Activated naive CD4-positive, alpha-beta T cell treated with anti-CD3 and anti-CD28 coated beads for 36 hours (primary cell): Measurements from ENCODE around the gene AHRR. TPM values are rescaled to one million over a fixed set of nuclear protein-coding genes. Genes with fewer than 3 reads are reported as not detected.
"Not testable (repeated sequence)": the region's sequence is repeated elsewhere in the genome, so short reads cannot be mapped to it uniquely, and the experiment has no call there.

Experiments
- CTCF ChIA-PET: fragments of 350-600 bp; sonication (Branson Sonifier 250); formaldehyde crosslinking; loops from one replicate; lab custom pipeline; 2021; ENCODE audit warnings: antibody characterized with exemption; lab: Charles Lee
- DNase-seq: peaks from one replicate; pipeline ENCODE4 v3.0.0-alpha.2; 2020
- H3K27ac Mint-ChIP-seq: one replicate; pipeline ENCODE4 v1.8.0; 2021; ENCODE audit warnings: mild to moderate bottlenecking, mixed read lengths
- H3K27me3 Mint-ChIP-seq: one replicate; pipeline ENCODE4 v1.8.0; 2021; ENCODE audit warnings: low read depth, mixed read lengths
- H3K36me3 Mint-ChIP-seq: one replicate; pipeline ENCODE4 v1.8.0; 2021; ENCODE audit warnings: low read depth, mixed read lengths
- H3K4me1 Mint-ChIP-seq: one replicate; pipeline ENCODE4 v1.8.0; 2021; ENCODE audit warnings: low read depth, mixed read lengths
- H3K4me3 Mint-ChIP-seq: one replicate; pipeline ENCODE4 v1.8.0; 2021; ENCODE audit warnings: mild to moderate bottlenecking, moderate library complexity, mixed read lengths
- H3K9me3 Mint-ChIP-seq: one replicate; pipeline ENCODE4 v1.8.0; 2021; ENCODE audit warnings: mixed read lengths
- intact Hi-C: fragments of 100-400 bp; cut with micrococcal nuclease; formaldehyde crosslinking; loops from one replicate; pipeline ENCODE4 v1.15.1; 2023
- total RNA-seq, 2 experiments: library from RNA; stranded (reverse); gene quantifications; one replicate each; pipeline ENCODE4 v1.2.3, GENCODE V29; 2021

AHRR gene
- total RNA-seq, 2 experiments from 2014 or later, result 4.1 to 5.5 TPM

DNA sequence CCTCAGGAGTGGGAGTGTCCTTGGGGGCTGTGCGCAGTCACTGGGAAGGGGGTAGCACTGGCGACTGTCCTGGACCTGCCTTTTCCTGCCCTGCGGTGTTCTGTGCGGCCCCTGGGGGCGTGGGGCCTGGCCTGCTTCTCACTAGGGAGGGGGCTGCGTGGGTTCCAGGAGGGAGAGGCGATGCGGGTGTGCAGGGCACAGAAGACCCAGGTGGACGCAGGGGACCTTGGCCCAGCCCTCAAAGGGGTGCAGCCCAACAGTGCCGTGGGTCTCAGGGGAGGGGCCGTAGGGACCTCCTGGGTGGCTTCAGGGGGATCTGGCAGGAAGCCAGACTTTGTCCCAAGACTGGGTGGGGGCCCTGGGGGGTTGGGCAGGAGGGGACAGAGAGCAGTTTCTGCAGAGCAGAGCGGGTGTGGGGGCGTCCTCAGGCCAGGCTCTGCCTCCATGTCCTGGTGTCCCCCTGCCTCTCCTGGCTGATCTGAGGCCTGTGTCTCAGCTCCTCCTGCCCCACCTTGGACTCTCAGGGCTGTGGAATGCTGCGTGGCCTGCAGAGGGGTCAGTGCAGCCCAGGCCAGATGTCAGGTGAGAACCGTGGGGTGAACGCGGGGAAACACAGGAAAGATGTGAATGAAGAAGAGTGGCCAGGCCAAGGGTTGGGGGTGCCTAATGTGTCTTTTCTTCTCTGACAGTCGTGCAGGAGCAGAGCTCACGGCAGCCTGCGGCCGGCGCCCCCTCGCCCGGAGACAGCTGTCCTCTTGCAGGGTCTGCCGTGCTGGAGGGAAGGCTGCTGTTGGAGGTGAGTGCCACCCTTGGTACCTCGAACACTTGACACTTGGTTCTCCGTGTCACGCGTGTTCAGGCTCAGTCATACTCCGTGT lies 54.6 kb downstream of the AHRR start:
- H3K27me3 Mint-ChIP-seq, result peaks cover 5% of the 10 kb centered on the region
- H3K36me3 Mint-ChIP-seq, result no peaks in the 10 kb centered on the region
- peaks cover 48% of the 10 kb centered on the region for H3K4me1 Mint-ChIP-seq
- CTCF ChIA-PET, result no interaction called here
- peak overlapping the region; percentile 3 for H3K27ac Mint-ChIP-seq
- no peak overlapping the region for H3K4me3 Mint-ChIP-seq
- peak; percentile 3 for DNase-seq
- intact Hi-C loops, result no loop called here
- no peaks in the 10 kb centered on the region for H3K9me3 Mint-ChIP-seq

DNA sequence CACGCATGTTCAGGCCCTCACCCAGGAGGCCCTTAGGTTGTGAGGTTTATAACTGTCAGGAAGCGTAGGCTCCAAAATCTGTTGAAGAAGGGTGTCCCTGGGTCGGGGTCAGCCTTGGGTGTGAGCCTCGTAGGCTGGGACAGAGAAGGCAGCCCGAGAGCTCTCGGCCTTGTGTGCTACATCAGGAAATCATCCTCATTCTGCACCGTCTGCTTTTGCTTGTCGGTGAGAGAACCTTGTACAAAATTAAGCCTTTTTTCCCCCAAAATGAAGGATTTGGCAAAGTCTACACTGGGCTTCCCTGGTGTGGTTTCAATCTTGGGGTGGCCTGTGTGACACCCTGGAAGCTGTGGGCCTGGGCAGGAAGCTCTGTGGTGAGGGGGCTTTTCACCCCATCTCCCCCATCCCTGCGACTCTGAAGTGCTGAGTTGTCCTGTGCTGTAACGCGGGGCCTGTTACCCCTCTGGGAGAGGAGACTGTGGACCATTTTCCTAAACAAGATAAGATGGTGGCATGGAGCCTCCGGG lies 55.3 kb downstream of the AHRR start:
- CTCF ChIA-PET, result no interaction called here
- H3K4me1 Mint-ChIP-seq, result peaks cover 46% of the 10 kb centered on the region
- DNase-seq, result peak; percentile 2
- intact Hi-C loops, result no loop called here
- H3K9me3 Mint-ChIP-seq, result peaks cover 2% of the 10 kb centered on the region
- peaks cover 3% of the 10 kb centered on the region for H3K36me3 Mint-ChIP-seq
- H3K4me3 Mint-ChIP-seq, result no peak overlapping the region
- peaks cover 4% of the 10 kb centered on the region for H3K27me3 Mint-ChIP-seq
- no peak overlapping the region for H3K27ac Mint-ChIP-seq

DNA sequence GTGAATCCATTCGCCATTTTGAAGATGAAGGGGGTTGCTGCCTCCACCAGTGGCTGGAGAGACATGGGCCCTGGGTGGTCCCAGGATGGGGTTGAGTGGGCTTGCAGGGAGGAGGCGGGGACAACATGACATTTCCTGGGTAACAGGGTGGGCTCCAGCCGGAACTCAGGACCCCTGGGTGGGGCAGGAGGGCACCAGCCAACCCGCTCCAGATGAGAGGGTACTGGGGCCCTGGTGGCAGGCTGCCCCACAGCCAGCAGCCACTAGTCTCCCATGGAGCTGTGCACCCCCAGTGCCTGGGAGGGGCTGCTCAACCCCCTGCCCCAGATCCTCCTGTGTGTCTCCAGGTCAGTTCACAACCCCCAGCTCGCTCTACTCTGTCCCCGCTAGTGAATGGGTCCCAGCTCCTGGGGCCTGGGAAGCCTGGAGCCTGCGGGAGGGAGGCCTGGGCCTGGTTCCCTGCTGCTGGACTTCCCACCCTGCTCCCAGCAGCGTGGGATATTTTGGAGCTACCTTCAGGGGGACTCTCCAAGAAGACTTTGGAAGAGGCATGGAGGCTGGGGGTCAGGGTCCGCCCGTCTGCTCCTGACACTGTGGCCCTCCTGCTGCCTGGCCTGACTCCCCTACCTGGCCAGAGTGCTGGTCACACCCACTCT lies 55.9 kb downstream of the AHRR start:
- CTCF ChIA-PET, result no interaction called here
- Mint-ChIP-seq H3K36me3 (peaks cover 6% of the 10 kb centered on the region), H3K4me3 (no peak overlapping the region), H3K4me1 (peaks cover 47% of the 10 kb centered on the region), H3K27ac (no peak overlapping the region), H3K9me3 (peaks cover 7% of the 10 kb centered on the region), H3K27me3 (peaks cover 7% of the 10 kb centered on the region)
- no peak for DNase-seq
- intact Hi-C loops, result no loop called here

DNA sequence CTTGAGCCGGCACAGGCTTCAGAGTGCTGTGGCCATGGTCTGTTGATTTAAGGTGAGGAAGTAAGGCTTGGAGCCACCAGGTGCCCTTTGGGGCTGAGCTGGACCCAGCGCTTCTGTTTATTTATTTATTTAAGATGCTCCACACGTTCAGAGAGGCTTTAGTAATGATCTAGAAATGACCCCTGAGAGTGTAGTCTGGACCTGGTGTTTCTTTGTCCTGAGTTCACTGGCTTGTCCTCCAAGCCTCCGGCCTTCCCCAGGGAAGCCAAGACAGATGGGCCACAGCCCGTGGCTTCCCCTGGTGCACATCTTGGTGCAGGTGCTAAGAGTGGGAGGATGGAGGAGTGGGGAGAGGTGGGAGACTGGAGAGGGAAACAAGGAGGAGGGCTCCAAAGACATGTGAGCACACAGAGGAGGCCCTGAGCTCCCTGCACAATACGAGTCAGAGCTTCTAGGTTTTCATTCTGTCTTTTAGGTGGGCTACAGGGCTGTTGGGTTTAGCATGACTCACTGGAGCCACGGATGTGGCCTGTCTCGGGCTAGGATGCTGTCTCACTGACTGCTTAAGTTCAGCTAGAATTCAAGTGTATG lies 56.9 kb downstream of the AHRR start:
- peak overlapping the region; percentile 20 for H3K4me3 Mint-ChIP-seq
- H3K4me1 Mint-ChIP-seq, result peaks cover 49% of the 10 kb centered on the region
- peak; percentile 72 for DNase-seq
- peaks cover 7% of the 10 kb centered on the region for H3K27me3 Mint-ChIP-seq
- peaks cover 6% of the 10 kb centered on the region for H3K36me3 Mint-ChIP-seq
- intact Hi-C loops, result no loop called here
- peaks cover 7% of the 10 kb centered on the region for H3K9me3 Mint-ChIP-seq
- H3K27ac Mint-ChIP-seq, result peak overlapping the region; percentile 92
- CTCF ChIA-PET, result interaction anchor here (0.7 to 1.9 kb wide), 2 partner anchors 14 to 39 kb away, joined by 6 read pairs; no protein-coding TSS in a partner anchor

DNA sequence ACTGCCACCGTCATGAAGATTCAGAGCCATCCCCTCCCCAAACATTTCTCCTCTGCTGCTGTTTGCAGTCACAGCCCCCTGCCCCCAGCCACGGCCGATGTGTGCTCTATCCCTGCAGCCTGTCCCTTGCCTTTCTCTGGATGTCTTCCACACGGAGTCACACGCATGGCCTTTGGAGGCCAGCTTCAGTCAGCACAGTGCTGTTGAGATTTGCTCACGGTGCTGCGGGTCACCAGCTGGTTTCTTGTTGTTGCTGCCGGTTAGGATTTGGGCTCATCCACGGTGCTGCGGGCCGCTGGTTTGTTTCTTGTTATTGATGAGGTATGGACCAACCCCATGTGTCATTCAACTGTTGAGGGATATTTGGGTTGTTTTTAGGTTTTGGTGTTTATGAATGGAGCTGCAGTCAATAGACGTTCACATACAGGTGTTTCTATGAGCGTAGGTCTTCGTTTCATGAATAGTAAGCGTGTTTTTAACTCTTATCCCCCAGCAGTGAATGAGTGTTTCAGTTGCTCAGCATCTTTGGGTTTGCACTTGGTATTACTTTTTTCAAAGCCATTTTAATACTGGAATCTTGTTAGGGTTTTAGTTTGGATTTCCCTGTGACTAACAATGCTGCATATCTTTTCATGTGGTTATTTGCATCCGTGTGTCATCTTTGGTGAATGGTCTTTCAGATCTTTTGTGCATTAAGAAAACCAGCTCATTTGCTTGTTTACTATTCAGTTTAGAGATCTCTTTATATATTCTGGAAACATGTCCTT lies 57.6 kb downstream of the AHRR start:
- CTCF ChIA-PET, result interaction anchor here (0.7 to 1.9 kb wide), 3 partner anchors 14 to 66 kb away, joined by 3 to 6 read pairs (median 6); no protein-coding TSS in a partner anchor
- intact Hi-C loops, result loop anchor here (1.0 kb wide), 3 partner anchors 13 to 80 kb away; no protein-coding TSS in a partner anchor
- Mint-ChIP-seq H3K27me3 (peaks cover 7% of the 10 kb centered on the region), H3K4me1 (peaks cover 50% of the 10 kb centered on the region), H3K9me3 (peaks cover 7% of the 10 kb centered on the region), H3K27ac (peak overlapping the region; percentile 92), H3K4me3 (peak overlapping the region; percentile 20), H3K36me3 (peaks cover 7% of the 10 kb centered on the region)
- DNase-seq, result peak; percentile 15

DNA sequence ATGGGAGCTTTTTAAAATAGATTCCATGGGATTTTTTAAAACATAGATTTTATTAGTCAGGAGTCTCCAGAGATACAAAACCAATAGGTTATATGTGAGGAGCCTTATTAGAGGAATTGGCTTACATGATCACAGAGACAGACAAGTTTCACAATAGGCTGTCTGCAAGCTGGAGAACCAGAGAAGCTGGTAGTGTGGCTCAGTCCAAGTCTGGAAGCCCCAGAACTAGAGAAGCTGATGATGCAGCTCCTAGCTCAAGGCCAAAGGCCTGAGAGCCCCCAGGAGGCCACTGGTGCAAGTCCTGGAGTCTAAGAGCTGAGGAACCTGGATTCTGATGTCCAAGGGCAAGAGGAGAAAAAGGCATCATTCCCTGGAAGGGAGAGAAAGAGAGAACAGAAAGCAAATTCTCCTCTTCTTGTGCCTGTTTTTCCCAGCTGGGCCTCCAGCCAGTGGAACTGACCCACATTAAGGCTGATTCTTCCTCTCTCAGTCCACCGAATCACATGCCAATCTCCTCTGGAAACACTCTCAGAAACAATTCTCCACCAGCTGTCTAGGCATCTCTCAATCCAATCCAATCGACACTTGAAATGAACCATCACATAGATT lies 59.3 kb downstream of the AHRR start:
- Mint-ChIP-seq H3K27ac (no peak overlapping the region), H3K36me3 (peaks cover 9% of the 10 kb centered on the region)
- CTCF ChIA-PET, result interaction anchor here (0.8 to 1.9 kb wide), 2 partner anchors 12 to 50 kb away, joined by 3 to 6 read pairs; no protein-coding TSS in a partner anchor

DNA sequence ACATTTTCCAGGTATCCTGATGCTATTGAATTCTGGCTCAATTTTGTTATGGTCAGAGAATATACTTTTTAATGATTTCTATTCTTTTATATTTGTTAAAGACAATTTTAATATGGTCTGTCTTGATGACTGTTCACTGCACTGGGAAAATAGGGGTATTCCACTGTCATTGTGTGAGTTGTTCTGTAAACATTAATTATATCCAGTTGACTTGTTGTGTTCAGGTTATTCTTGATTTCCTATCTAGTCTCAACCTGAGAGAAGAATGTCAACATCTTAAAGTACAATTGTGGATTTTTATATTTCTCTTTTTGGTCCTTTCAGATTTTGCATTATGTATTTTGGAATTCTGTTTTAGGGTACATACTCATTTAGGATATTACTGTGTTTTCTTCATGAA lies 61.6 kb downstream of the AHRR start:
- DNase-seq, result no peak
- Mint-ChIP-seq H3K9me3 (peaks cover 20% of the 10 kb centered on the region), H3K27me3 (peaks cover 5% of the 10 kb centered on the region), H3K4me3 (no peak overlapping the region), H3K36me3 (peaks cover 13% of the 10 kb centered on the region), H3K4me1 (peaks cover 34% of the 10 kb centered on the region), H3K27ac (no peak overlapping the region)
- intact Hi-C loops, result no loop called here
- CTCF ChIA-PET, result no interaction called here

More for the DNA sequence above, 59.3 kb downstream of the AHRR start:
- Mint-ChIP-seq H3K27me3 (peaks cover 5% of the 10 kb centered on the region), H3K9me3 (peaks cover 13% of the 10 kb centered on the region), H3K4me3 (no peak overlapping the region), H3K4me1 (peaks cover 44% of the 10 kb centered on the region)
- DNase-seq, result no peak
- intact Hi-C loops, result no loop called here

DNA sequence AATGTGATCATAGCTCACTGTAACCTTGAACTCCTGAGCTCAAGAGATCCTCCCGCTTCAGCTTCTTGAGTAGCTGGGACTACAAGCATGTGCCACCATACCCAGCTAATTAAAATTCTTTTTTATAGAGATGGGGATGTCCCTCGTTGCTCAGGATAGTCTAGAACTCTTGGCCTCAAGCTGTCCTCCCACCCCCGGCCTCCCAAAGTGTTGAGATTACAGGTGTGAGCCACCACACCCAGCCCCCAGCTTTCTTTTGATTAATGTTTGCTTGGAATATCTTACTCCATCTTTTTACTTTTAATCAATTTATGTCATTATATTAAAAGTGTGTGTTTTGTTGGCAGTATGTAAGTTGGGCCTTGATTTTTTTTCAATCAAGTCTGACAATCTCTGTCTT lies 62.1 kb downstream of the AHRR start:
- no peak for DNase-seq
- H3K4me1 Mint-ChIP-seq, result peaks cover 29% of the 10 kb centered on the region
- H3K27ac Mint-ChIP-seq, result no peak overlapping the region
- peaks cover 13% of the 10 kb centered on the region for H3K36me3 Mint-ChIP-seq
- CTCF ChIA-PET, result no interaction called here
- intact Hi-C loops, result no loop called here
- H3K9me3 Mint-ChIP-seq, result peaks cover 20% of the 10 kb centered on the region
- peaks cover 5% of the 10 kb centered on the region for H3K27me3 Mint-ChIP-seq
- H3K4me3 Mint-ChIP-seq, result no peak overlapping the region

DNA sequence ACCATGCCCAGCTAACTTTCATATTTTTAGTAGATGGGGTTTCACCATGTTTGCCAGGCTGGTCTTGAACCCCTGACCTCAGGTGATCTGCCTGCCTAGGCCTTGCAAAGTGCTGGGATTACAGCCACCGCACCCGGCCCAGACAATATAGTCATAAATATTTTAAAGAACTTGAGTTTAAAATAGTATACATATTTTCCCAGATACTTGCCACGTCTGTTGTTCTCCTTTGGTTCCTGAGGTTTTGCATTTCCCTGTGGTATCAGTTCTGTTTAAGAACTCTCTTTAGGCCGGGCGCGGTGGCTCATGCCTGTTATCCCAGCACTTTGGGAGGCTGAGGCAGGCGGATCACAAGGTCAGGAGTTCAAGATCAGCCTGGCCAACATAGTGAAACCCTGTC lies 63.1 kb downstream of the AHRR start:
- Mint-ChIP-seq H3K36me3 (peaks cover 13% of the 10 kb centered on the region), H3K4me1 (peaks cover 19% of the 10 kb centered on the region), H3K9me3 (peaks cover 20% of the 10 kb centered on the region)
- H3K4me3 Mint-ChIP-seq, H3K27me3 Mint-ChIP-seq, H3K27ac Mint-ChIP-seq, CTCF ChIA-PET, intact Hi-C loops, DNase-seq: not testable (repeated sequence)

DNA sequence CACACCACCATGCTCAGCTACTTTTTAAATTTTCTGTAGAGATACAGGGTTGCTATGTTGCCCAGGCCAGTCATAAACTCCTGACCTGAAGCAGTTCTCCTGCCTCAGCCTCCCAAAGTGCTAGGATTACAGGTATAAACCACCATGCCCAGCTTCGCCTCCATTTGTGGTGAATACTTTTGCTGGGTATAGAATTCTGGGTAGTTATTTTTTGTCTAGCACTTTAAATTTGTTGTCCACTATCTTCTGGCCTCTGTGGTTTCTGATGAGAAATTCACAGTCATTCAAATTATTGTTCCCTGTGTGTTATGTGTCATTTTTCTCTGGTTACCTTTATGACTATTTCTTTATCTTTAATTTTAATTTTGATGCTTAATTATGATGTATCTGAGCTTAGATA lies 63.8 kb downstream of the AHRR start:
- DNase-seq, result no peak
- Mint-ChIP-seq H3K27me3 (peaks cover 5% of the 10 kb centered on the region), H3K4me1 (peaks cover 16% of the 10 kb centered on the region), H3K4me3 (no peak overlapping the region), H3K9me3 (peaks cover 20% of the 10 kb centered on the region), H3K36me3 (peaks cover 13% of the 10 kb centered on the region), H3K27ac (no peak overlapping the region)
- CTCF ChIA-PET, result no interaction called here
- intact Hi-C loops, result no loop called here
